K562 (cell line): ENCODE measurements around the gene SLC22A6. TPM values are rescaled to one million over a fixed set of nuclear protein-coding genes. Genes with fewer than 3 reads are reported as not detected.

Experiments used
- ATAC-seq: fragments of 200-7000 bp; cut with Tn5 transposase; 3 replicates; pipeline ENCODE4 v1.9.1; 2020; ENCODE audit warnings: moderate library complexity
- BruUV-seq: library from RNA; stranded (reverse); fragments of 400-500 nt; replicated peaks from 2 replicates; lab custom pipeline; 2021; lab: Mats Ljungman, UMichigan
- CTCF ChIA-PET: fragments of 300-600 bp; formaldehyde crosslinking; extraction: SDS; loops from one replicate; lab custom pipeline; 2021; ENCODE audit warnings: low intra/inter-chr PET ratio; lab: Yijun Ruan, JAX
- POLR2A ChIA-PET: fragments of 300-600, 350-650 bp; sonication (Branson Sonifier 250); formaldehyde crosslinking; extraction: SDS; loops from one replicate; lab custom pipeline; 2021; ENCODE audit warnings: antibody characterized with exemption, inconsistent platforms; lab: Yijun Ruan, JAX
- DNase-seq, 4 experiments: peaks; one replicate each; pipeline versions ENCODE4 v3.0.0 to v3.0.0-alpha.2; 2011 to 2018; ENCODE audit warnings: low spot score in 3 of 4, mixed read lengths in 3 of 4; ENCODE audit errors: extremely low read depth in 1 of 4
- FAIRE-seq: peaks from 2 replicates; lab custom pipeline; 2011; peaks lifted over from hg19 to GRCh38; lab: Jason Lieb, UNC
- H2AFZ ChIP-seq: 2 replicates; pipeline ENCODE4 v1.6.0; 2011; ENCODE audit warnings: low read depth, low read length, control low read depth, inconsistent platforms
- H3K27ac ChIP-seq: fragments of 200-600 bp; 3 replicates; pipeline ENCODE4 v1.8.0; 2011; ENCODE audit warnings: low read depth, mild to moderate bottlenecking, control low read depth, inconsistent platforms, low read length, moderate library complexity, mixed read lengths; ENCODE audit errors: extremely low read depth
- H3K27me3 ChIP-seq, 2 experiments: fragments of 300-600 bp in 1 of 2; 2 replicates in 1 of 2; 3 replicates in 1 of 2; pipeline versions ENCODE4 v1.6.0 to v1.8.0; 2011; ENCODE audit warnings: inconsistent platforms in 2 of 2, low read length in 2 of 2, mild to moderate bottlenecking in 1 of 2, mixed read lengths in 1 of 2, moderate library complexity in 1 of 2; ENCODE audit not compliant: control insufficient read depth in 2 of 2, insufficient read depth in 2 of 2
- H3K36me3 ChIP-seq: fragments of 300-600 bp; 3 replicates; pipeline ENCODE4 v1.8.0; 2011; ENCODE audit warnings: mild to moderate bottlenecking, low read length, inconsistent platforms; ENCODE audit not compliant: control insufficient read depth, insufficient read depth
- H3K4me1 ChIP-seq, 2 experiments: fragments of 200-600 bp in 1 of 2; replicated peaks in 1 of 2; 2 replicates in 1 of 2; 3 replicates in 1 of 2; pipeline versions ENCODE4 v1.5.1 to v1.8.0; 2011; ENCODE audit warnings: inconsistent platforms in 2 of 2, low read length in 2 of 2, mild to moderate bottlenecking in 1 of 2, mixed read lengths in 1 of 2, moderate library complexity in 1 of 2; ENCODE audit not compliant: control insufficient read depth in 2 of 2, insufficient read depth in 2 of 2
- H3K4me2 ChIP-seq: 2 replicates; pipeline ENCODE4 v1.6.1; 2011; ENCODE audit warnings: low read length, control low read depth, inconsistent platforms, mixed read lengths; ENCODE audit not compliant: insufficient read depth
- H3K4me3 ChIP-seq: fragments of 200-600 bp; sonication (generic), shearing (Covaris generic); 2 replicates; pipeline ENCODE4 v1.5.1; 2016; ENCODE audit warnings: control low read depth, inconsistent platforms
- H3K79me2 ChIP-seq: fragments of 200-600 bp; 3 replicates; pipeline ENCODE4 v1.8.0; 2011; ENCODE audit warnings: low read length, inconsistent platforms; ENCODE audit not compliant: control insufficient read depth, insufficient read depth
- H3K9ac ChIP-seq, 2 experiments: 2 replicates each; pipeline versions ENCODE4 v1.6.0 to v1.6.1; 2011; ENCODE audit warnings: low read depth in 2 of 2, low read length in 2 of 2, control low read depth in 1 of 2, inconsistent platforms in 1 of 2, mild to moderate bottlenecking in 1 of 2, mixed read lengths in 1 of 2; ENCODE audit not compliant: insufficient read depth in 1 of 2
- H3K9me1 ChIP-seq: one replicate; pipeline ENCODE4 v1.6.0; 2011; ENCODE audit warnings: inconsistent platforms, mild to moderate bottlenecking, low read length, moderate library complexity; ENCODE audit not compliant: control insufficient read depth, insufficient read depth
- H3K9me3 ChIP-seq: replicated peaks from 2 replicates; pipeline ENCODE4 v1.5.1; 2011; ENCODE audit warnings: low read depth, low read length, inconsistent platforms; ENCODE audit not compliant: control insufficient read depth, insufficient read depth
- H4K20me1 ChIP-seq: replicated peaks from 2 replicates; pipeline ENCODE4 v1.6.1; 2011; ENCODE audit warnings: low read length, inconsistent platforms, mixed read lengths; ENCODE audit not compliant: control insufficient read depth, insufficient read depth
- FOXJ3 ChIP-seq: sonication (generic); formaldehyde crosslinking; IDR thresholded peaks from 2 replicates; pipeline ENCODE4 v1.4.0; 2020; ENCODE audit warnings: mild to moderate bottlenecking, missing genetic modification reagents
- MBD2 ChIP-seq: sonication (generic); IDR thresholded peaks from 2 replicates; pipeline ENCODE4 v1.6.1; 2016; ENCODE audit warnings: low read depth, borderline replicate concordance
- NFIX ChIP-seq: fragments of 250-450 bp; sonication (Bioruptor Pico); IDR thresholded peaks from 2 replicates; pipeline ENCODE4 v1.4.0; 2020; ENCODE audit warnings: low read depth, mild to moderate bottlenecking, moderate library complexity
- PHF20 ChIP-seq: fragments of 450-650 bp; IDR thresholded peaks from 2 replicates; pipeline ENCODE4 v1.6.1; 2018; ENCODE audit not compliant: partially characterized antibody
- SAP30 ChIP-seq: fragments of 200-600 bp; sonication (generic); IDR thresholded peaks from 2 replicates; pipeline ENCODE4 v1.6.1; 2012; ENCODE audit warnings: borderline replicate concordance, low read depth, mild to moderate bottlenecking, moderate library complexity, low read length, control low read depth, inconsistent platforms; ENCODE audit not compliant: insufficient read depth, poor library complexity, severe bottlenecking
- SMAD2 ChIP-seq: fragments of 150-350 bp; IDR thresholded peaks from 2 replicates; pipeline ENCODE4 v1.6.1; 2014; ENCODE audit warnings: low read depth, mild to moderate bottlenecking, low read length
- THRAP3 ChIP-seq: fragments of 450-650 bp; IDR thresholded peaks from 2 replicates; pipeline ENCODE4 v1.6.1; 2016; ENCODE audit warnings: mild to moderate bottlenecking, inconsistent platforms, borderline replicate concordance
- ZNF143 ChIP-seq: sonication (generic); formaldehyde crosslinking; IDR thresholded peaks from 2 replicates; pipeline ENCODE4 v1.9.0; 2022; ENCODE audit warnings: mild to moderate bottlenecking, missing genetic modification reagents
- ZNF197 ChIP-seq: fragments of 200-800 bp; sonication (Bioruptor generic); IDR thresholded peaks from 2 replicates; pipeline ENCODE4 v1.6.1; 2016; ENCODE audit warnings: low read depth, missing genetic modification characterization, missing compliant biosample characterization
- WGBS: fragments of 100-300 bp; shearing (Covaris generic); methylation state at CpG from one replicate; pipeline ENCODE4 v1.1.6; 2016; ENCODE audit warnings: low coverage, mixed read lengths; ENCODE audit not compliant: insufficient coverage; ENCODE audit errors: missing lambda C conversion rate; 5-methylcytosine and 5-hydroxymethylcytosine counted together
- in situ Hi-C: fragments of 300-500 bp; cut with MboI; formaldehyde crosslinking; loops from 4 replicates; pipeline ENCODE4 v1.15.0; 2018; ENCODE audit warnings: inconsistent platforms, mixed read lengths
- intact Hi-C: fragments of 100-400 bp; cut with micrococcal nuclease; formaldehyde crosslinking; loops from 2 replicates; pipeline ENCODE4 v1.14.2; 2022
- polyA plus RNA-seq, 8 experiments: library from polyadenylated mRNA; depleted of rRNA in 4 of 8; stranded (reverse) in 5 of 8; unstranded in 3 of 8; fragments of >200 nt; fragmentation: Nextera tagmentation in 2 of 8; fragmentation: Illumina TruSeq in 1 of 8; extraction: Ambion mirVana in 2 of 8; extraction: Trizol in 1 of 8; gene quantifications; 2 replicates each; pipeline versions ENCODE4 v1.2.1 to v1.2.3, GENCODE V29; 2011 to 2014; ENCODE audit warnings: inconsistent platforms in 1 of 8, missing spikeins in 1 of 8
- total RNA-seq, 7 experiments: library from RNA; depleted of rRNA in 6 of 7; stranded (reverse); fragments of >200 nt in 6 of 7; fragmentation: Illumina TruSeq in 2 of 7; extraction: Trizol in 2 of 7; gene quantifications; 2 replicates each; pipeline versions ENCODE4 v1.2.1 to v1.2.3, GENCODE V29; 2011 to 2021; ENCODE audit warnings: low replicate concordance in 1 of 7
- TF ChIP-seq, protein P1 (sequence below): fragments of 200-600 bp; sonication (generic); IDR thresholded peaks from one replicate; pipeline ENCODE4 v1.6.1; 2012; ENCODE audit warnings: mild to moderate bottlenecking, low read depth, low read length, inconsistent platforms

Gene SLC22A6
- total and polyA plus RNA-seq, 9 of the 15 experiments (the other 6 are each of a cell fraction or from before 2014, with no cell fraction given), result not detected

DNA sequence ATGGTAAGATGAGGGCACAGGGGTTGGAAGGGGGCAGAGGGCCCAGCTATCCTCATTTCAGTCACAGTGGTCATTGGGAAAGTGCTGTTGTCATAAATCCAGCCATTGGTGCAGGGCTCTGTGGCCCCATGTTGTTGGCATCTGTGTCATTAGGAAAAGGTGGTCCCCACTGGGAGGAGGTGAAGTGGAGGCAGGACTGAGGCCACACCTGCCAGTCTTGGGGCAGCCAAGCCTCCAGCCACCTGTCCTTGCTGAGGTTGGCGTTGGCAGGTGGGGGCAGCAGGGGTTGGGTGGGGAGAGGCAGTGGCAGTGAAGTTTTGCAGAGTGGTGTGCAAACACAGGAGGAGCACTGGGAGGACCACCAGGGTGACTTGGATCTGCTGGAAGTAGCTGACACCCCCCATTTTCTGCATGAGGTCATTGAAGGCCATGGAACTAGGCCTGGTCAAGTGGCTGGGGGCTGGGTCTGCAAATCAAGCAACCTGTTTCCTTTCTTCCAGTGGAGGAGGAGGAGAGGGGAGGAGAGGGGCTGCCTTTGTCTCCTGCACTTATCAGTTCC is 25.3 kb downstream of the SLC22A6 start:
- WGBS, result no CpG with 5 or more reads among the region's 1 CpG
- Histone ChIP-seq H3K27me3 (peaks cover 10 to 14% of the 10 kb centered on the region in 2 experiments; a peak in 4 of 5 replicates), H4K20me1 (no peaks in the 10 kb centered on the region; the same call in 1 of the 2 replicates), H3K9me1 (no peaks in the 10 kb centered on the region), H3K27ac (no peak overlapping the region), H3K4me3 (no peak overlapping the region), H3K4me1 (peaks cover 0 to 3% of the 10 kb centered on the region in 2 experiments; a peak in 1 of 5 replicates), H3K4me2 (no peak overlapping the region), H3K9me3 (no peaks in the 10 kb centered on the region), H2AFZ (no peak overlapping the region), H3K36me3 (no peaks in the 10 kb centered on the region), H3K79me2 (no peaks in the 10 kb centered on the region), H3K9ac (no peak overlapping the region)
- DNase-seq (no peak), ATAC-seq (no peak), FAIRE-seq (no peak)
- intact Hi-C loops (no loop called here), in situ Hi-C loops (no loop called here)
- POLR2A ChIA-PET, result interaction anchor here (1.3 kb wide), 1 partner anchor 119 kb away, joined by 3 read pairs; no protein-coding TSS in a partner anchor
- CTCF ChIA-PET, result no interaction called here
- BruUV-seq, result no TSS peak
- TF ChIP-seq SMAD2 (no peak), ZNF143 (CRISPR knock-in tag) (no peak), ZNF197 (CRISPR knock-in tag) (no peak), FOXJ3 (CRISPR knock-in tag) (no peak), THRAP3 (no peak), PHF20 (no peak), NFIX (CRISPR knock-in tag) (no peak), SAP30 (no peak), MBD2 (no peak)
- TF ChIP-seq, protein P1, sequence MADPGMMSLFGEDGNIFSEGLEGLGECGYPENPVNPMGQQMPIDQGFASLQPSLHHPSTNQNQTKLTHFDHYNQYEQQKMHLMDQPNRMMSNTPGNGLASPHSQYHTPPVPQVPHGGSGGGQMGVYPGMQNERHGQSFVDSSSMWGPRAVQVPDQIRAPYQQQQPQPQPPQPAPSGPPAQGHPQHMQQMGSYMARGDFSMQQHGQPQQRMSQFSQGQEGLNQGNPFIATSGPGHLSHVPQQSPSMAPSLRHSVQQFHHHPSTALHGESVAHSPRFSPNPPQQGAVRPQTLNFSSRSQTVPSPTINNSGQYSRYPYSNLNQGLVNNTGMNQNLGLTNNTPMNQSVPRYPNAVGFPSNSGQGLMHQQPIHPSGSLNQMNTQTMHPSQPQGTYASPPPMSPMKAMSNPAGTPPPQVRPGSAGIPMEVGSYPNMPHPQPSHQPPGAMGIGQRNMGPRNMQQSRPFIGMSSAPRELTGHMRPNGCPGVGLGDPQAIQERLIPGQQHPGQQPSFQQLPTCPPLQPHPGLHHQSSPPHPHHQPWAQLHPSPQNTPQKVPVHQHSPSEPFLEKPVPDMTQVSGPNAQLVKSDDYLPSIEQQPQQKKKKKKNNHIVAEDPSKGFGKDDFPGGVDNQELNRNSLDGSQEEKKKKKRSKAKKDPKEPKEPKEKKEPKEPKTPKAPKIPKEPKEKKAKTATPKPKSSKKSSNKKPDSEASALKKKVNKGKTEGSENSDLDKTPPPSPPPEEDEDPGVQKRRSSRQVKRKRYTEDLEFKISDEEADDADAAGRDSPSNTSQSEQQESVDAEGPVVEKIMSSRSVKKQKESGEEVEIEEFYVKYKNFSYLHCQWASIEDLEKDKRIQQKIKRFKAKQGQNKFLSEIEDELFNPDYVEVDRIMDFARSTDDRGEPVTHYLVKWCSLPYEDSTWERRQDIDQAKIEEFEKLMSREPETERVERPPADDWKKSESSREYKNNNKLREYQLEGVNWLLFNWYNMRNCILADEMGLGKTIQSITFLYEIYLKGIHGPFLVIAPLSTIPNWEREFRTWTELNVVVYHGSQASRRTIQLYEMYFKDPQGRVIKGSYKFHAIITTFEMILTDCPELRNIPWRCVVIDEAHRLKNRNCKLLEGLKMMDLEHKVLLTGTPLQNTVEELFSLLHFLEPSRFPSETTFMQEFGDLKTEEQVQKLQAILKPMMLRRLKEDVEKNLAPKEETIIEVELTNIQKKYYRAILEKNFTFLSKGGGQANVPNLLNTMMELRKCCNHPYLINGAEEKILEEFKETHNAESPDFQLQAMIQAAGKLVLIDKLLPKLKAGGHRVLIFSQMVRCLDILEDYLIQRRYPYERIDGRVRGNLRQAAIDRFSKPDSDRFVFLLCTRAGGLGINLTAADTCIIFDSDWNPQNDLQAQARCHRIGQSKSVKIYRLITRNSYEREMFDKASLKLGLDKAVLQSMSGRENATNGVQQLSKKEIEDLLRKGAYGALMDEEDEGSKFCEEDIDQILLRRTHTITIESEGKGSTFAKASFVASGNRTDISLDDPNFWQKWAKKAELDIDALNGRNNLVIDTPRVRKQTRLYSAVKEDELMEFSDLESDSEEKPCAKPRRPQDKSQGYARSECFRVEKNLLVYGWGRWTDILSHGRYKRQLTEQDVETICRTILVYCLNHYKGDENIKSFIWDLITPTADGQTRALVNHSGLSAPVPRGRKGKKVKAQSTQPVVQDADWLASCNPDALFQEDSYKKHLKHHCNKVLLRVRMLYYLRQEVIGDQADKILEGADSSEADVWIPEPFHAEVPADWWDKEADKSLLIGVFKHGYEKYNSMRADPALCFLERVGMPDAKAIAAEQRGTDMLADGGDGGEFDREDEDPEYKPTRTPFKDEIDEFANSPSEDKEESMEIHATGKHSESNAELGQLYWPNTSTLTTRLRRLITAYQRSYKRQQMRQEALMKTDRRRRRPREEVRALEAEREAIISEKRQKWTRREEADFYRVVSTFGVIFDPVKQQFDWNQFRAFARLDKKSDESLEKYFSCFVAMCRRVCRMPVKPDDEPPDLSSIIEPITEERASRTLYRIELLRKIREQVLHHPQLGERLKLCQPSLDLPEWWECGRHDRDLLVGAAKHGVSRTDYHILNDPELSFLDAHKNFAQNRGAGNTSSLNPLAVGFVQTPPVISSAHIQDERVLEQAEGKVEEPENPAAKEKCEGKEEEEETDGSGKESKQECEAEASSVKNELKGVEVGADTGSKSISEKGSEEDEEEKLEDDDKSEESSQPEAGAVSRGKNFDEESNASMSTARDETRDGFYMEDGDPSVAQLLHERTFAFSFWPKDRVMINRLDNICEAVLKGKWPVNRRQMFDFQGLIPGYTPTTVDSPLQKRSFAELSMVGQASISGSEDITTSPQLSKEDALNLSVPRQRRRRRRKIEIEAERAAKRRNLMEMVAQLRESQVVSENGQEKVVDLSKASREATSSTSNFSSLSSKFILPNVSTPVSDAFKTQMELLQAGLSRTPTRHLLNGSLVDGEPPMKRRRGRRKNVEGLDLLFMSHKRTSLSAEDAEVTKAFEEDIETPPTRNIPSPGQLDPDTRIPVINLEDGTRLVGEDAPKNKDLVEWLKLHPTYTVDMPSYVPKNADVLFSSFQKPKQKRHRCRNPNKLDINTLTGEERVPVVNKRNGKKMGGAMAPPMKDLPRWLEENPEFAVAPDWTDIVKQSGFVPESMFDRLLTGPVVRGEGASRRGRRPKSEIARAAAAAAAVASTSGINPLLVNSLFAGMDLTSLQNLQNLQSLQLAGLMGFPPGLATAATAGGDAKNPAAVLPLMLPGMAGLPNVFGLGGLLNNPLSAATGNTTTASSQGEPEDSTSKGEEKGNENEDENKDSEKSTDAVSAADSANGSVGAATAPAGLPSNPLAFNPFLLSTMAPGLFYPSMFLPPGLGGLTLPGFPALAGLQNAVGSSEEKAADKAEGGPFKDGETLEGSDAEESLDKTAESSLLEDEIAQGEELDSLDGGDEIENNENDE, result no peak
